Endothelial cell of umbilical vein (primary cell): Measurements from ENCODE around the gene HEPH. TPM values are rescaled to one million over a fixed set of nuclear protein-coding genes. Genes with fewer than 3 reads are reported as not detected.

Experiments
- BruUV-seq: library from RNA; stranded (reverse); fragments of 400-500 nt; replicated peaks from 2 replicates; lab custom pipeline; 2021; lab: Mats Ljungman, UMichigan
- CTCF ChIA-PET: fragments of 300-600, 350-600 bp; sonication (Branson Sonifier 250); formaldehyde crosslinking; loops from one replicate; lab custom pipeline; 2021; ENCODE audit warnings: antibody characterized with exemption, inconsistent platforms; lab: Charles Lee
- POLR2A ChIA-PET: fragments of 300-600, 350-600 bp; sonication (Branson Sonifier 250); formaldehyde crosslinking; loops from one replicate; lab custom pipeline; 2021; ENCODE audit warnings: antibody characterized with exemption, inconsistent platforms; lab: Charles Lee
- DNase-seq: peaks from one replicate; pipeline ENCODE4 v3.0.0-alpha.2; 2011; ENCODE audit warnings: low read depth, low spot score
- FAIRE-seq: peaks from 2 replicates; lab custom pipeline; 2011; peaks lifted over from hg19 to GRCh38; lab: Jason Lieb, UNC
- H2AFZ ChIP-seq: 2 replicates; pipeline ENCODE4 v1.6.0; 2012; ENCODE audit warnings: low read depth, low read length, control low read depth, inconsistent platforms
- H3K27ac ChIP-seq: 2 replicates; pipeline ENCODE4 v1.5.1; 2011; ENCODE audit warnings: low read depth, mild to moderate bottlenecking, control low read depth, low read length, moderate library complexity; ENCODE audit not compliant: insufficient read depth
- H3K27me3 ChIP-seq, 2 experiments: 2 replicates each; pipeline versions ENCODE4 v1.6.0 to v1.6.1; 2011; ENCODE audit warnings: low read length in 2 of 2, mixed read lengths in 1 of 2; ENCODE audit not compliant: control insufficient read depth in 2 of 2, insufficient read depth in 2 of 2
- H3K36me3 ChIP-seq, 2 experiments: 2 replicates in 1 of 2; 3 replicates in 1 of 2; pipeline ENCODE4 v1.5.1; 2011; ENCODE audit warnings: low read length in 2 of 2, mild to moderate bottlenecking in 1 of 2, moderate library complexity in 1 of 2; ENCODE audit not compliant: control insufficient read depth in 2 of 2, insufficient read depth in 2 of 2; ENCODE audit errors: extremely low read depth in 1 of 2
- H3K4me1 ChIP-seq: 3 replicates; pipeline ENCODE4 v1.5.1; 2011; ENCODE audit warnings: mild to moderate bottlenecking, low read length; ENCODE audit not compliant: control insufficient read depth, insufficient read depth; ENCODE audit errors: extremely low read depth
- H3K4me2 ChIP-seq: 2 replicates; pipeline ENCODE4 v1.6.1; 2011; ENCODE audit warnings: low read length, control low read depth, mixed read lengths; ENCODE audit not compliant: insufficient read depth
- H3K4me3 ChIP-seq, 3 experiments: fragments of 200-600 bp in 1 of 3; sonication (generic), shearing (Covaris generic) in 1 of 3; replicated peaks in 1 of 3; 2 replicates each; pipeline ENCODE4 v1.5.1; 2011 to 2016; ENCODE audit warnings: control low read depth in 3 of 3, low read length in 3 of 3, mild to moderate bottlenecking in 2 of 3, inconsistent platforms in 1 of 3, low read depth in 1 of 3, moderate library complexity in 1 of 3; ENCODE audit not compliant: insufficient read depth in 1 of 3
- H3K79me2 ChIP-seq: 2 replicates; pipeline ENCODE4 v1.6.0; 2012; ENCODE audit warnings: low read length, inconsistent platforms; ENCODE audit not compliant: control insufficient read depth, insufficient read depth
- H3K9ac ChIP-seq: replicated peaks from 2 replicates; pipeline ENCODE3; 2011; ENCODE audit warnings: low read length, control low read depth; ENCODE audit not compliant: insufficient read depth; ENCODE audit errors: extremely low read depth
- H3K9me1 ChIP-seq: replicated peaks from 3 replicates; pipeline ENCODE4 v1.6.0; 2011; ENCODE audit warnings: mild to moderate bottlenecking, low read length; ENCODE audit not compliant: control insufficient read depth, insufficient read depth; ENCODE audit errors: extremely low read depth
- H3K9me3 ChIP-seq: replicated peaks from 2 replicates; pipeline ENCODE4 v1.5.1; 2012; ENCODE audit warnings: low read length, inconsistent platforms; ENCODE audit not compliant: control insufficient read depth, insufficient read depth
- H4K20me1 ChIP-seq: replicated peaks from 2 replicates; pipeline ENCODE3; 2011; ENCODE audit warnings: mild to moderate bottlenecking, low read length; ENCODE audit not compliant: control insufficient read depth, insufficient read depth; ENCODE audit errors: extremely low read depth
- CTCF ChIP-seq, 2 donors: IDR thresholded peaks; 1 replicate in 1 of 2; 2 replicates in 1 of 2; pipeline ENCODE4 v1.5.1; 2011; ENCODE audit warnings: low read length in 2 of 2, mild to moderate bottlenecking in 2 of 2, moderate library complexity in 2 of 2, control low read depth in 1 of 2, inconsistent platforms in 1 of 2, low read depth in 1 of 2; ENCODE audit not compliant: insufficient read depth in 1 of 2; ENCODE audit errors: extremely low read depth in 1 of 2
- EZH2 ChIP-seq: IDR thresholded peaks from 2 replicates; pipeline ENCODE4 v1.6.1; 2012; ENCODE audit warnings: borderline replicate concordance, low read depth, mild to moderate bottlenecking, moderate library complexity, low read length, inconsistent platforms; ENCODE audit not compliant: severe bottlenecking
- FOS ChIP-seq: IDR thresholded peaks from 2 replicates; pipeline ENCODE4 v1.6.1; 2011; ENCODE audit warnings: mild to moderate bottlenecking, low read length, moderate library complexity, borderline replicate concordance; ENCODE audit not compliant: insufficient read depth
- GATA2 ChIP-seq: IDR thresholded peaks from 2 replicates; pipeline ENCODE4 v1.7.0; 2011; ENCODE audit warnings: low read depth, mild to moderate bottlenecking, moderate library complexity, mixed read lengths, low read length; ENCODE audit not compliant: insufficient read length, insufficient read depth
- JUN ChIP-seq: IDR thresholded peaks from 2 replicates; pipeline ENCODE4 v1.6.1; 2011; ENCODE audit warnings: borderline replicate concordance, low read depth; ENCODE audit not compliant: insufficient read length, insufficient read depth
- MAX ChIP-seq: IDR thresholded peaks from 2 replicates; pipeline ENCODE4 v1.6.1; 2011; ENCODE audit not compliant: insufficient read depth, insufficient read length
- MYC ChIP-seq: IDR thresholded peaks from one replicate; pipeline ENCODE4 v1.6.1; 2011; ENCODE audit warnings: mild to moderate bottlenecking, low read depth, low read length
- POLR2A ChIP-seq: IDR thresholded peaks from 2 replicates; pipeline ENCODE4 v1.6.1; 2012; ENCODE audit warnings: low read depth, mild to moderate bottlenecking, control low read depth, low read length
- POLR2AphosphoS5 ChIP-seq: IDR thresholded peaks from 2 replicates; pipeline ENCODE4 v1.6.1; 2012; ENCODE audit warnings: low read depth, mild to moderate bottlenecking, control low read depth, low read length, moderate library complexity; ENCODE audit not compliant: insufficient read depth
- dilution Hi-C: fragments of 300-500 bp; cut with MboI; formaldehyde crosslinking; loops from one replicate; pipeline ENCODE4 v1.15.0; 2019; ENCODE audit warnings: low sequenced_read_pairs; ENCODE audit not compliant: extremely low pct_ligation_motif_present
- intact Hi-C: fragments of 100-400 bp; cut with micrococcal nuclease; formaldehyde crosslinking; loops from one replicate; pipeline ENCODE4 v1.10.0; 2022
- polyA plus RNA-seq, 4 experiments: library from polyadenylated mRNA; depleted of rRNA in 3 of 4; stranded (reverse) in 3 of 4; unstranded in 1 of 4; fragments of >200 nt; gene quantifications; 2 replicates each; pipeline versions ENCODE4 v1.2.1 to v1.2.3, GENCODE V29; 2011 to 2012; ENCODE audit warnings: missing spikeins in 1 of 4
- total RNA-seq: library from RNA; stranded (reverse); gene quantifications from 2 replicates; pipeline ENCODE4 v1.2.3, GENCODE V29; 2021

The HEPH gene
- total and polyA plus RNA-seq, 2 donors (not counting 3 experiments of a cell fraction or from before 2014, with no cell fraction given): 0.08 to 0.20 TPM

- BruUV-seq: no TSS peak
These were observed 68.2 kb downstream of the HEPH start for GRCh38 chrX:66232296-66232695.

More at GRCh38 chrX:66232296-66232695, 68.2 kb downstream of the HEPH start:
- intact Hi-C loops: no loop called here
- H3K4me3 ChIP-seq: no peak overlapping the region
- POLR2A ChIA-PET: no interaction called here
- no peak overlapping the region for H3K9ac ChIP-seq
- H3K36me3 ChIP-seq: no peaks in the 10 kb centered on the region
- dilution Hi-C loops: no loop called here
- DNase-seq (no peak), FAIRE-seq (no peak)
- CTCF ChIA-PET: no interaction called here
- no peak overlapping the region for H2AFZ ChIP-seq
- H3K27ac ChIP-seq: no peak overlapping the region
- H3K4me2 ChIP-seq: no peak overlapping the region
- H3K79me2 ChIP-seq: no peaks in the 10 kb centered on the region
- no peaks in the 10 kb centered on the region for H4K20me1 ChIP-seq
- H3K9me1 ChIP-seq: no peaks in the 10 kb centered on the region
- no peaks in the 10 kb centered on the region for H3K4me1 ChIP-seq
- TF ChIP-seq MAX (no peak), GATA2 (no peak), JUN (no peak), POLR2AphosphoS5 (no peak), FOS (no peak), POLR2A (no peak), EZH2 (no peak), MYC (no peak), CTCF (IDR thresholded peaks at IDR 0.05; ENCODE audit: extremely low read depth in 1 of 2, insufficient read depth in 1 of 2, low read depth in 1 of 2, low read length in 2 of 2) (no peak)
- H3K27me3 ChIP-seq: no peaks in the 10 kb centered on the region
- H3K9me3 ChIP-seq: no peaks in the 10 kb centered on the region
